ENCODE data around the gene ZNF845.
"Not testable (repeated sequence)": the region's sequence is repeated elsewhere in the genome, so short reads cannot be mapped to it uniquely, and the experiment has no call there.

Gene ZNF845

GRCh38 chr19:53333463-53334449, at the start of gene ZNF845:
ZNF845 (plus strand) TSS chr19:53333749; CDS start chr19:53341308, 7,559 bp downstream.
- peak; percentile 76 to 90 for DNase-seq

DNA sequence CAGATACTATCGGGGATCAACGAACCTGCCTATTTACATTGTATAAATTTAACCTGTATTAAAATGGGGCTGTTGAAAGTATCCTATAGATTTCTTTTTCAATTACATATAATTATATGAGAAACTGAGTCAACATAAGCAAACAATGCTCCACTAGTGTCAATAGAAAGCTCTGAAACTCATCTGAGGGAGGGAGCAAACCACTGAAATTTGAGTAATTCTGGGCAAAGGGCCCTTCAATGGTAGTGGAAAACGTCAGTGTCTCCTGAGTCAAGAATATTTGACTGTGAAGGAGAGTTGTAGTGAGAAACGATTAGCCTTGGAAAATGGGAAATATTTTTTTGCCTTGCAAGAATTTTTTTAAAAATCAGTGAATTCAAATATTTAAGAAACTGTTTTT, 48.5 kb upstream of the ZNF845 start:
- DNase-seq: no peak

DNA sequence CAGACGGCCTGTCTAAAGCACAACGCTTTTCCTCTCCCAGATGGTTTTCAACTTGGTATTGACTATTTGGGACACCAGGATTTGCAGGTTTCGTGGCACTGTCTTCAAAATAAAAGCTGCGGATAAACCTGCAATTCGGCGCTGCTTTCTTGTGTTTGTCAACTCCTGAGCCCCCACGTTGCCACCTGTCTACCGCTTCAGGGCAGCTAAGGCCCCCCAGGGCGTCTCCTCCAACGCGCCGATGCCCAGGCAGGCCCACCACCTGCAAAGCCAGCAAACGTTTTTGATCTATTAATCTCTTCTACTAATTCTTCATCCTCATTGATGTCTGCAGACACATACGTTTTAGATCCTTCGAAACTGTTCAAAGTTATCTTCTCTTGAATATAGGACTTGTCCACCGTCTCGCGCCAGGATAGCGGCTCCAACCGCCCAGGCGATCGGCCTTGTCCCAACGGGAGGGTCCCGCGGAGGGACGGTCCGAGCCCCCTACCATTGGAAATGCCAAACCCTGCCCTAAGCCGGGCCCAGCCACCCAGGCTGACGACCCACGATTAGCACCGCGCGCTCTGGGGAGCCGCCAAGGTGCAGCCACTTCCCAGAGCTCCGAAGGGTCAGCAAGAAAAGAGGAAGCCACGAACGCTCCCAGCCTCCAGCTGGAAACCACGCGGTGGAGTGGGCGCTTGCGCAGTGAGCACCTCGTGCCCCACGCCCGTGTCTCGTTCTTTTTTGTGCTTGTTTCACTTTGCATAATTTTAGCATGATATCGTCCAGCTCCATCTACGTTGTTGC, 42.6 kb upstream of the ZNF845 start:
- no peak for DNase-seq

DNA sequence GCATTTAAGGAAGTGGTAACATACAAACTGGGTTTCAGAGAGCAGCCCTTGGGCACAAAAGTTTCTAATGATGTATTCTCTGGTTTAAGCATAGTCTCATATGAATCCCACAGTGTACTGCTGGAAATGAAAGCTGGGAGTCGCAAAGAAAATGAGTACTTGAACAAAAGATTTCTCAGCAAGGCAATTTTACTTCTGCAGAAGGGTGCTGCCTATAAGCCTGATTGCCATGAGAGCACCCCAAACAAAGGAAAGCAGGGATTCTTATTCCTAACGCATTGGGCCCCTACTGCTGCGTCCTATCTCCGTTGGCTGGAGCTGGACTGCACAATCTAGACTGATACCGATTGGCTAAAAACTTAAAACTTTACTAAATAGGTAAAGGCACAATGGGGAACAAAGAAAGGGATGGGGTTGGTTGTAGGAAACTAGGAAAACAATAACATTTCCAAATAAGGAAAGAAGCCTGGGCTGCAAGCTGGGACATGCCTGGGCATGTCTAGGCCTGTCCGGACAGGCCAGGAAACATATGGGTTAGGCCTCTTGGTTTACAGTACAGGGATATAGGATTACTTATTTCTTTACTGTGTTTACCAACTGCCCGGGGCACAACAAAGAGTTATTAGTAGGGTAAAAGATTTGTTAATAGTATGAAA, 38.6 kb upstream of the ZNF845 start:
- no peak for DNase-seq

DNA sequence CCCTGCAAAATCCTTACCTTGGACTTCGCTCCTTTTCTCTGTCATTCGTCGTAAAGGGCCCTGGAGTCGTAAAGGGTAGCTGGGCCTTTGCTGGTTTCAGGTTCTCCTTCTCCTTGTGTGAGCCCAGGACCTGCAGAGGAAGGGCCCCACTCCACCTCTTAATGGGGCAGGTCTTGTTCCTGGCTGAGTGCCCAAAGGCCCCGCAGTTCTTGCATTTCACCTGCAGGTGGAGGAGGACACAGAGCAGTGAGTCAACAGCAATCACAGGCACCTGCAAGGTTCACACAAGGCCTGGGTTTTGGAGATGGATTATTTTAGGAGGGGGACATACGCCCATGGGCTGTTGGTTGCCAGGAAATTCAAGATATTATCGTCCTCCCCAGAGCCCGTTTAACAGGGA, 32.2 kb upstream of the ZNF845 start:
- not testable (repeated sequence) for DNase-seq

GRCh38 chr19:53308339-53308811, 25.2 kb upstream of the ZNF845 start:
- peak in 1 of 2 donors; percentile 13 for DNase-seq

DNA sequence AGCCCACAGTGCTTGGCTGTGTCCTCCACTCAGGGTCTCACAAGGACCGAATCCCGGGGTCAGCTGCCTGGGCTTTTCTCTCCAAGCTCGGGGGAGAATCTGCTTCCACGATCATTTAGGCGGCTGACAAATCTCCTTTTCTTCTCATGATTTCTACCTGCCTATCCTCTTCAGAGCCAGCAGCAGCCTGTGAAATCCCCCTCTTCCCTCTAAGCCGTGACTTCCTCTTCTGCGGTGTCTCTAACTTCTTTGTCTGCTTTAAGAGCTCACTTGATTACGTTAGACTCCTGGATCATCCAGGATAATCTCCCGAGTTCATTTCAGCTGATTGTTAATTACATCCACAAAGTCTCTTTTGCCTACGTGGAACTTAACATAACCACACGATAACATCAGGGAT, 22.5 kb upstream of the ZNF845 start:
- no peak for DNase-seq

DNA sequence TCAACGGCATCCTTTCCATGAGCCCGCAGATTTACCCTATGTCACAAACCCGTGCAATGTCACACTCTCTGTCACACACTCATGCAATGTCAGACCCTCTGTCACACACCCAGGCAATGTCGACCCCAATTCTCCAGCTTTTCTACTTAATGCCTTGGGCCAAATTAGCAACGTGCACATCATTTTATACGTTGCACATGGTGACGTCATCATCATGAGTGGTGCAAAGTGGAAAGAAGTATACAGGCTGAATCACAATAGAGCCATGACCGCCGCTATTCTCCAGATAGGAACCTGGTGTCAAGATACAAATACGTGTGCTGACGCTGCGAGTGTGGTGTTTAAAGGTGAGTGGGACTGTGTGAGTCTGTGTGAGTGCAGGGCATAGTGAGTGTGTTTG, 21.7 kb upstream of the ZNF845 start:
- no peak for DNase-seq

DNA sequence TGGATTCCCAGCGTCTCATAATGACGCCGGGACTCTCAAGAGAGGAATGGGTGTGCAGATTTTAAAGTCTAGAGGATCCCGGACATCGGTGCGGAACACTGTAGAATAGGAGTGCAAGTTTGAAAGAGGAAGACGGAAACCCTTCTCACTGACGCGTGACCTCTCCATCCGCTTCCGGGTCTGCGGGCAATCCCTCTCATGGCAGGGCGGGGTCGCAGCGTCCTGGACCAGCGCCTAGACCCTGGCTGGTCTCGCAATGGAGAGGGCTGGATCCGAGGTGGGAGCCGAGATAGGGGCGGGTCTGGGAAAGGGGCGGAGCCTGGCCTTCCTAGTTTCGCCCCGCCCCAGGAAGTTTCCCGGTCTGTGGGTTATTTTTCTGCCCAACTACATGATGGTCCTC, 4.6 kb upstream of the ZNF845 start:
- no peak for DNase-seq

GRCh38 chr19:53332484-53332883, 1.1 kb upstream of the ZNF845 start:
- DNase-seq: no peak

DNA sequence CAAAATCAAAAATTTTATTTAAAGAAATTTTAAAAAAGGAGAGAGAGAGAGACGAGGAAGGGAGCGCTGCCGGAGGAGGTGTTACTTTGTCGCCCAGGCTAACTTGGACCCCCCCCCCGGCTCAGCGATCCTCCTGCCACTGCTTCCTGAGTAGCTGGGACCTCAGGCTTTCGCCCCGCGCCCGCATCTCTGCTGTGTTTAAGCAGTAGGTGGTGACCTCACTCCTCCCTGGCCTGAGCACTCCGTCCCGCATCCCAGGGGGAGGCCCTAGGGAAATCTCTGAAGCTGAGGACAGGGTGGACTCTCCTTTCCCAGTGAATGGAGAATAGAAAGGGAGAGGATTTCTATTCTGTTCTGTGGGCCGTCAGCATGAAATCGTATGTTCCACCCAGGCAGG, 485 bp upstream of the ZNF845 start:
- no peak for DNase-seq

DNA sequence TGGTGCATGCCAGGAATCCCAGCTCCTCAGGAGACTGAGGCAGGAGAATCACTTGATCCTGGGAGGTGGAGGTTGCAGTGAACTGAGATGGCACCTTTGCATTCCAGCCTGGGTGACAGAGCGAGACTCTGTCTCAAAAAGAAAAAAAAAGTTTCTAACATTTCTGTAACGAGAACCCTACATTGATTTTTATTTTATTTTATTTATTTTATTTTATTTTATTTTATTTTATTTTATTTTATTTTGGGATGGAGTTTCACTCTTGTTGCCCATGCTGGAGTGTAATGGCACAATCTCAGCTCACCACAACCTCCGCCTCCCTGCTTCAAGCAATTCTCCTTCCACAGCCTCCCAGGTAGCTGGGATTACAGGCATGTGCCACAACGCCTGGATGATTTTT, 10.9 kb downstream of the ZNF845 start:
- not testable (repeated sequence) for DNase-seq

GRCh38 chr19:53355739-53356138, 22.2 kb downstream of the ZNF845 start:
- DNase-seq: no peak

DNA sequence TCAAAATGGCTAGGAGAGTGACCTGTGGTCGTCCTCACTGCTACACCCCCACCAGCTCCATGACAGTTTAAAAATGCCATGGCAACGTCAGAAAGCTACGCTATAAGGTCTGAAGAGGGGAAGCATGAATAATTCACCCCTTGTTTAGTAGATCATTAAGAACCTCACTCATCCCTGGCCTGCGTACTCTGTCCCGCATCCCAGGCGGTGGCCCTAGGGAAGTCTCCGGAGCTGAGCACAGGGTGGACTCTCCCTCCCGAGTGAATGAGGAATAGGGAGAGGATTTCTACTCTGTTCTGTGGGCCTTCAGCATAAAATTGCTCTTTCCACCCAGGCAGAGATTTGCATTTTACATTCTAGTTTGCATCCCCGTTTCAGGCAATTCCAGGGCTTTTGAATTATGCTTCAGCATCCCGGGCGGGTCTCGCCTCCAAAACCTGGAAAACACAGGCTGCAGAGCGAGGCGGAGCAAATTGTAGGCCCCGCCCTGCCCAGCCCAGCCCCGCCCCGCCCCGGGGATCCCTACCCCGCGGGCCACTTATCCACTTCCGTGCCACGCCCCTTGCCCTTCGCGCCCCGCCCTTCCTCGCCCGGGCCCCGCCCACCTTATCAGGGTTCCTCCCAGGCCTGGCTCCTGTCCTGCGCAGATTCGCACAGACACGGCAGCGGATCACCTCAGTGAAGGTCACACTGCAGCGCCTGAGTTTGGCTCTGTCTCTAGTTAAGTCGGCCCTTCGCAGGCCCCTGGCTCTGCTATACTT, 24.5 kb downstream of the ZNF845 start:
- DNase-seq: no peak

DNA sequence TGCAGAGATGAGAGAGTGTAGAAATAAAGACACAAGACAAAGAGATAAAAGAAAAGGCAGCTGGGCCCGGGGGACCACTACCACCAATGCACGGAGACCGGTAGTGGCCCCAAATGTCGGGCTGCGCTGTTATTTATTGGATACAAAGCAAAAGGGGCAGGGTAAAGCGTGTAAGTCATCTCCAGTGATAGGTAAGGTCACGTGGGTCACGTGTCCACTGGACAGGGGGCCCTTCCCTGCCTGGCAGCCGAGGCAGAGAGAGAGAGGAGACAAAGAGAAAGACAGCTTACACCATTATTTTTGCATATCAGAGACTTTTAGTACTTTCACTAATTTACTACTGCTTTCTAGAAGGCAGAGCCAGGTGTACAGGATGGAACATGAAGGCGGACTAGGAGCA, 26.5 kb downstream of the ZNF845 start:
- not testable (repeated sequence) for DNase-seq

DNA sequence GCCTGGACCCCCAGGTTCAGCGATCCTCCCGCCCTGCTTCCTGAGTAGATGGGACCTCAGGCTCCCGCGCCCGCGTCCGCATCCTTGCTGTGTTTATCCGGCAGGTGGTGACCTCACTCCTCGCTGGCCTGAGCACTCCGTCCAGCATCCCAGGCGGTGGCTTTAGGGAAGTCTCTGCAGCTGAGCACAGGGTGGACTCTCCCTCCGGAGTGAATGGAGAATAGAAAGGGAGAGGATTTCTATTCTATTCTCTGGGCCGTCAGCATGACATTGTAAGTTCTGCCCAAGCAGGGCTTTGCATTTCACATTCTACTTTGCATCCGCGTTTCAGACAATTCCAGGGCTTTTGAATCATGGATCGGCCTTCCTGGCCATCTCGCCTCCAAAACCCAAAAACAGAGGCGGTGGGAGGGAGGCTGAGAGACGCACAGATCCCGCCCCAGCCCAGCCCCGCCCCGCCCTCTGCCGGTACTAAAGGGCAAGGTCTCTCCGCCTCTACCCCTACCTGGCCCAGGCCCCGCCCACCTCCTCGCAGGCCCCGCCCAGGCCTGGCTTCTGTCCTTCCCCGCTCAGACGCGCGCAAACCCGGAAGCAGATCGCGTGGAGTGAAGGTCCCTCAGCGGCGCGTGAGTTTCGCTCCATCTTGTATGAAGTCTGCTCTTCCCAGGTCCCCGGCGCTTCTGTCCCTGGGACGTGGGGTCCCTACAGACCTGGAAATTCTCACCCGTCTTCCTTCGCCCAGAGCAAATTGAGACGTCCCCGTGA, 31.8 kb downstream of the ZNF845 start, which contains the start of gene ZNF525:
TSS of gene ZNF525 (plus strand) at position 572 of the 765 bp plus-strand sequence. CDS start 6,577 bp downstream, outside the sequence.
- peak; percentile 55 to 83 for DNase-seq

- DNase-seq: no peak
Observed at GRCh38 chr19:53365899-53366493, 32.4 kb downstream of the ZNF845 start.

- no peak for DNase-seq
Observed at GRCh38 chr19:53372196-53372595, 38.6 kb downstream of the ZNF845 start.

GRCh38 chr19:53374288-53374687, 40.7 kb downstream of the ZNF845 start:
- no peak for DNase-seq

DNA sequence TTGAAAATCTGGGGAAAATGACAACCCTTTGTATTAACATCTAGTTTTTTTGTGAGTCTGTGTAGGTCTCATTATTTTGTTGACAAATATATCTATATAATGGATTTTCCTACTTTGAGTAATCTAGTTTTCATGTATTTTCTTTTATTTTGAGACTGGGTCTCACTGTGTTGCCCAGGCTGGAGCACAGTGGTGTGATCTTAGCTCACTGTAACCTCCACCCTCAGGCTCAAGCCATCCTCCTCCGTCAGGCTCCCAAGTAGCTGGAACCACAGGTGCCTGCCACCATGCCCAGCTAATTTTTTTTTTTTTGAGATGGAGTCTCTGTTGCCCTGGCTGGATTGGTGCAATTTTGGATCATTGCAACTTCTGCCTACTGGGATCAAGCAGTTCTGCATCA, 41.2 kb downstream of the ZNF845 start:
- DNase-seq: no peak

DNA sequence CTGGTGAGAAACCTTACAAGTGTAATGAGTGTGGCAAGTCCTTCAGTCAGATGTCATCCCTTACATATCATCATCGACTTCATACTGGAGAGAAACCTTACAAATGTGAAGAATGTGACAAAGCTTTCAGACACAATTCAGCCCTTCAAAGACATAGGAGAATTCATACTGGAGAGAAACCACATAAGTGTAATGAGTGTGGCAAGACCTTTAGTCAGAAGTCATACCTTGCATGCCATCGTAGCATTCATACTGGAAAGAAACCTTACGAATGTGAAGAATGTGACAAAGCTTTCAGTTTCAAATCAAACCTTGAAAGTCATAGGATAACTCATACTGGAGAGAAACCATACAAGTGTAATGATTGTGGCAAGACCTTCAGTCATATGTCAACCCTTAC, 47.8 kb downstream of the ZNF845 start:
- no peak for DNase-seq

All from hippocampal formation (tissue), 2 donors.